Upper lobe of left lung (tissue), 6 donors: ENCODE results near the gene OPCML. TPM values are rescaled to one million over a fixed set of nuclear protein-coding genes. Genes with fewer than 3 reads are reported as not detected.

Source experiments
- ATAC-seq, 2 donors: fragments of 200-7000 bp; cut with Tn5 transposase; one replicate each; pipeline ENCODE4 v1.9.1; 2022; ENCODE audit warnings: mild to moderate bottlenecking in 2 of 2, moderate library complexity in 2 of 2; ENCODE audit not compliant: low FRiP score in 2 of 2
- DNase-seq, 2 donors: peaks; one replicate each; pipeline ENCODE4 v3.0.0-alpha.2; 2019 to 2020
- H3K27ac ChIP-seq, 4 donors: fragments of 200-600 bp; sonication (generic); one replicate each; pipeline ENCODE4 v1.5.1; 2016 to 2019
- H3K27me3 ChIP-seq, 4 donors: fragments of 200-600 bp; sonication (generic); one replicate each; pipeline ENCODE4 v1.5.1; 2017 to 2019
- H3K36me3 ChIP-seq, 4 donors: fragments of 200-600 bp; sonication (generic); one replicate each; pipeline ENCODE4 v1.5.1; 2016 to 2019
- H3K4me1 ChIP-seq, 4 donors: fragments of 200-600 bp; sonication (generic); one replicate each; pipeline ENCODE4 v1.5.1; 2018 to 2019
- H3K4me3 ChIP-seq, 4 donors: fragments of 200-600 bp; sonication (generic); one replicate each; pipeline ENCODE4 v1.5.1; 2017 to 2019; ENCODE audit warnings: mild to moderate bottlenecking in 2 of 4, moderate library complexity in 1 of 4
- H3K9me3 ChIP-seq, 4 donors: fragments of 200-600 bp; sonication (generic); one replicate each; pipeline ENCODE4 v1.5.1; 2018 to 2019
- CTCF ChIP-seq, 6 experiments: fragments of 450-650 bp in 4 of 6; fragments of 200-600 bp in 2 of 6; sonication (generic) in 2 of 6; IDR thresholded peaks; one replicate each; pipeline ENCODE4 v1.5.1; 2016 to 2019; ENCODE audit warnings: antibody characterized with exemption in 6 of 6
- EP300 ChIP-seq, 4 donors: sonication (generic); formaldehyde crosslinking; IDR thresholded peaks; one replicate each; pipeline ENCODE4 v1.5.1; 2017; ENCODE audit warnings: antibody characterized with exemption in 4 of 4, control low read depth in 2 of 4
- POLR2A ChIP-seq, 4 donors: fragments of 450-650 bp; IDR thresholded peaks; one replicate each; pipeline ENCODE4 v1.5.1; 2016 to 2017; ENCODE audit warnings: antibody characterized with exemption in 4 of 4, mild to moderate bottlenecking in 2 of 4
- POLR2AphosphoS5 ChIP-seq, 2 donors: sonication (generic); formaldehyde crosslinking; IDR thresholded peaks; one replicate each; pipeline ENCODE4 v1.5.1; 2017; ENCODE audit warnings: antibody characterized with exemption in 2 of 2
- WGBS, 2 donors: methylation state at CpG; one replicate each; pipeline ENCODE4 v1.1.5; 2017 to 2018; 5-methylcytosine and 5-hydroxymethylcytosine counted together
- total RNA-seq, 6 donors: library from RNA; depleted of rRNA in 4 of 6; stranded (reverse); fragments of >200 nt in 4 of 6; gene quantifications; one replicate each; pipeline versions ENCODE4 v1.1.0 to v1.2.1, GENCODE V29; 2016 to 2021
- donor health status: DM: no; HTN: no; CAD: no; lungs with moderate emphysema.
- donor health status: DM: no; HTN: yes; CAD: no; lungs with severe emphysema.

Gene OPCML
- total RNA-seq, 6 donors from 2014 or later = 0.10 TPM; not detected in 5

- DNase-seq = no peak
- no peak for ATAC-seq
- WGBS, 2 donors = 85 to 90% methylated on average over 2 of the region's 2 CpGs
- TF ChIP-seq POLR2A (IDR thresholded peaks at IDR 0.05) (no peak), EP300 (IDR thresholded peaks at IDR 0.05) (no peak), POLR2AphosphoS5 (IDR thresholded peaks at IDR 0.05) (no peak), CTCF (IDR thresholded peaks at IDR 0.05) (no peak)
- no peak overlapping the region for H3K4me3 ChIP-seq
- no peaks in the 10 kb centered on the region for H3K4me1 ChIP-seq
- no peak overlapping the region for H3K27ac ChIP-seq
- no peaks in the 10 kb centered on the region for H3K36me3 ChIP-seq
- no peaks in the 10 kb centered on the region for H3K9me3 ChIP-seq
- no peaks in the 10 kb centered on the region for H3K27me3 ChIP-seq
These were observed 633.6 kb downstream of the OPCML start for GRCh38 chr11:132898676-132899075.

GRCh38 chr11:132898021-132898420 lies 634.3 kb downstream of the OPCML start:
- no peak for ATAC-seq

GRCh38 chr11:132895340-132895739 lies 637.0 kb downstream of the OPCML start:
- no peak for TF ChIP-seq POLR2AphosphoS5 (IDR thresholded peaks at IDR 0.05)
- no peak for TF ChIP-seq EP300 (IDR thresholded peaks at IDR 0.05)
- TF ChIP-seq CTCF (IDR thresholded peaks at IDR 0.05) = no peak
- TF ChIP-seq POLR2A (IDR thresholded peaks at IDR 0.05) = no peak
- 63 to 82% methylated on average over 3 of the region's 3 CpGs for WGBS, 2 donors
- H3K4me1 ChIP-seq = no peaks in the 10 kb centered on the region
- H3K4me3 ChIP-seq = no peak overlapping the region
- H3K9me3 ChIP-seq = no peaks in the 10 kb centered on the region
- DNase-seq = no peak
- ATAC-seq = no peak
- H3K27me3 ChIP-seq = no peaks in the 10 kb centered on the region
- H3K27ac ChIP-seq = no peak overlapping the region
- no peaks in the 10 kb centered on the region for H3K36me3 ChIP-seq

More at GRCh38 chr11:132898021-132898420, 634.3 kb downstream of the OPCML start:
- no peak overlapping the region for H3K4me3 ChIP-seq
- no peaks in the 10 kb centered on the region for H3K4me1 ChIP-seq
- no peak overlapping the region for H3K27ac ChIP-seq
- H3K36me3 ChIP-seq = no peaks in the 10 kb centered on the region
- no peak for DNase-seq
- no peak for TF ChIP-seq CTCF (IDR thresholded peaks at IDR 0.05)
- no peak for TF ChIP-seq POLR2AphosphoS5 (IDR thresholded peaks at IDR 0.05)
- TF ChIP-seq POLR2A (IDR thresholded peaks at IDR 0.05) = no peak
- TF ChIP-seq EP300 (IDR thresholded peaks at IDR 0.05) = no peak
- H3K27me3 ChIP-seq = no peaks in the 10 kb centered on the region
- H3K9me3 ChIP-seq = no peaks in the 10 kb centered on the region
- WGBS, 2 donors = 56% methylated on average over 4 of the region's 4 CpGs

- WGBS, 2 donors = 67 to 85% methylated on average over 1 of the region's 1 CpG
- no peak for ATAC-seq
- TF ChIP-seq POLR2AphosphoS5 (IDR thresholded peaks at IDR 0.05) = no peak
- TF ChIP-seq CTCF (IDR thresholded peaks at IDR 0.05) = no peak
- TF ChIP-seq POLR2A (IDR thresholded peaks at IDR 0.05) = no peak
- no peak for TF ChIP-seq EP300 (IDR thresholded peaks at IDR 0.05)
These were observed 637.7 kb downstream of the OPCML start for GRCh38 chr11:132894606-132895005.

GRCh38 chr11:132892876-132893275 lies 639.4 kb downstream of the OPCML start:
- H3K27ac ChIP-seq = no peak overlapping the region
- ATAC-seq = no peak
- H3K36me3 ChIP-seq = no peaks in the 10 kb centered on the region
- H3K27me3 ChIP-seq = no peaks in the 10 kb centered on the region
- WGBS, 2 donors = 73 to 82% methylated on average over 5 of the region's 5 CpGs
- no peak overlapping the region for H3K4me3 ChIP-seq
- H3K4me1 ChIP-seq = no peaks in the 10 kb centered on the region
- no peaks in the 10 kb centered on the region for H3K9me3 ChIP-seq
- TF ChIP-seq POLR2AphosphoS5 (IDR thresholded peaks at IDR 0.05) = no peak
- no peak for TF ChIP-seq POLR2A (IDR thresholded peaks at IDR 0.05)
- no peak for TF ChIP-seq EP300 (IDR thresholded peaks at IDR 0.05)
- no peak for TF ChIP-seq CTCF (IDR thresholded peaks at IDR 0.05)
- DNase-seq = no peak

More at GRCh38 chr11:132894606-132895005, 637.7 kb downstream of the OPCML start:
- Histone ChIP-seq H3K4me3 (no peak overlapping the region), H3K4me1 (no peaks in the 10 kb centered on the region), H3K36me3 (no peaks in the 10 kb centered on the region), H3K27ac (no peak overlapping the region), H3K27me3 (no peaks in the 10 kb centered on the region), H3K9me3 (no peaks in the 10 kb centered on the region)
- no peak for DNase-seq
